Measurements from ENCODE around the gene SHB.

SHB gene

DNA sequence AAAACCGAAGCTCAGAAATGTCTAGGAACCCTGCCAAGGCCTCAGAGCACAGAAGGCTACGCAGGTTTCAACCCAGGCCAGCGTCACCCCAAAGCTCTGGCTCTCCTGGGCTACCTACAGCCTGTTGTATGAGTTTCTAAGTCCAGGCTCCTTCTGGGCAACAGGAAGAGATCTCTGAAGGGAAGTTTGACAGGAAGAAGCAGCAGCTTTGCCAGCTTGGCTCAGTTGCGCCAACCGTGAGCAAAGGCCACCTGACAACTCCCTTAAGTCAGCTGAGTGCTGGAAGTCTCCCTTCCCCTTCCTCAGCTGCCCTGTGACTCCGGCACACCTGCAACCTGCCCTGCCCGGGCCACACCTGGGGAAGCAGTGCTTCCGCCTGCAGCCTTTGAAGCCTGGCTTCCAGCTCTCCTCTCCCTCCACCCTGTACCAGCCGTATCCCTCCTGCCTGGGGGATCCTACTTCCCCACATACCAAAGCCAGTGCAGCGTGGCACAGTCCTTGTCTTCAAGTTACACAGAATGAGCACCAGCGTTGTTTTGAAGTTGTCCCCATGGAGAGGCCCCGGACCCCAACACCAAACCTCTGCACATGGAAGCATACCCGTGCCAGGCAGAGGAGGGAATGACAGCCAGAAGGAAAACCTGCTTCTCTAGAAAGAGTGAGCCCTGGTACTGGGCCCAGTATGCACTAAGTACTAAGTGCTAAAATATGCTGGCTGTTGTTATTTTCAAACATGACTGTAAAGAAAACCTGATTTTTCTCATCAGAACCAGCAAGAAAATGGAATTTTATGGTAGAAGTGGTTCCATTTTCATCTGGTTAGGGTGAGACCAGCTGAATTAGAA lies 36.5 kb downstream of the SHB start:
- TF ChIP-seq, protein P1, sequence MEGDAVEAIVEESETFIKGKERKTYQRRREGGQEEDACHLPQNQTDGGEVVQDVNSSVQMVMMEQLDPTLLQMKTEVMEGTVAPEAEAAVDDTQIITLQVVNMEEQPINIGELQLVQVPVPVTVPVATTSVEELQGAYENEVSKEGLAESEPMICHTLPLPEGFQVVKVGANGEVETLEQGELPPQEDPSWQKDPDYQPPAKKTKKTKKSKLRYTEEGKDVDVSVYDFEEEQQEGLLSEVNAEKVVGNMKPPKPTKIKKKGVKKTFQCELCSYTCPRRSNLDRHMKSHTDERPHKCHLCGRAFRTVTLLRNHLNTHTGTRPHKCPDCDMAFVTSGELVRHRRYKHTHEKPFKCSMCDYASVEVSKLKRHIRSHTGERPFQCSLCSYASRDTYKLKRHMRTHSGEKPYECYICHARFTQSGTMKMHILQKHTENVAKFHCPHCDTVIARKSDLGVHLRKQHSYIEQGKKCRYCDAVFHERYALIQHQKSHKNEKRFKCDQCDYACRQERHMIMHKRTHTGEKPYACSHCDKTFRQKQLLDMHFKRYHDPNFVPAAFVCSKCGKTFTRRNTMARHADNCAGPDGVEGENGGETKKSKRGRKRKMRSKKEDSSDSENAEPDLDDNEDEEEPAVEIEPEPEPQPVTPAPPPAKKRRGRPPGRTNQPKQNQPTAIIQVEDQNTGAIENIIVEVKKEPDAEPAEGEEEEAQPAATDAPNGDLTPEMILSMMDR (conservative IDR thresholded peaks at IDR 0.05), result peak; percentile 21; the same call in 1 of the 2 replicates
- peak overlapping the region; percentile 99 for H3K27ac ChIP-seq

DNA sequence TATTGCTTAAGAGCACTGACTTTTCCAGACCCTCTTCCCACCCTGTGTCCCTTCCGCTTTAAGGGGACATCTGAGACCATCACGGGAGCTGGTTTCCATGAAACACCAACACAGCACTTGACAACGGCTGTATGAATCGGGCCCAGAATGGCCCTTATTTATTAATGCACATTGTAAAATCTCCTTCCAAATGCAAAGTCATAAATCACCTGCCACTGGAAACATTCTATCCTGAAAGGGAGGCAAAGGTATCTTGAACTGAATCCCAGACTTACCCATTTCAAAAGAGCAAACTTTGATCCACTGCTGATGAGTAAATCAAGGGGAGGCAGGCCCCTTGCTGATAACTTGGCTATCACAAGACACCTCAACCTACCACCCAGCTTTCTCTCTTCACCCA lies 37.4 kb downstream of the SHB start:
- peak overlapping the region; percentile 99 for H3K27ac ChIP-seq
- TF ChIP-seq, protein P1 (conservative IDR thresholded peaks at IDR 0.05), result no peak

DNA sequence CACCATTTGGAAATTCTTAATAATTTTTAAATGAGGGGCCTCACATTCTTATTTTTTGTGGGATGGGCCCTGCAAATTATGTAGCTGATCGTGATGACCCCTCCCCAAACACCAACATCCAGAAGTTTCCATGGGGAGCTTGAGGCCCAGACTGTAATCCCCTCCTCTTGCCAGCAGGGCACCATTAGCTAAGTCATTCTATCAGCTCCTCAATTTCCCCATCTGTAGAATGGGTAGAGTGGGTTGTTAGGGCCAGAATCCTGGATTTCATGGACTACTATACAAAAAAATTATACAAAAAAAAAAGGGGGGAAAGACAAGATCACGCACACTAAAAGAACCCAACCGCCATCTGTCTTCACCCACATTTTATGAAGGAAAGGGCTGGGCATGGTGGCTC lies 38.4 kb downstream of the SHB start:
- peak overlapping the region; percentile 99 for H3K27ac ChIP-seq
- TF ChIP-seq, protein P1 (conservative IDR thresholded peaks at IDR 0.05), result no peak

DNA sequence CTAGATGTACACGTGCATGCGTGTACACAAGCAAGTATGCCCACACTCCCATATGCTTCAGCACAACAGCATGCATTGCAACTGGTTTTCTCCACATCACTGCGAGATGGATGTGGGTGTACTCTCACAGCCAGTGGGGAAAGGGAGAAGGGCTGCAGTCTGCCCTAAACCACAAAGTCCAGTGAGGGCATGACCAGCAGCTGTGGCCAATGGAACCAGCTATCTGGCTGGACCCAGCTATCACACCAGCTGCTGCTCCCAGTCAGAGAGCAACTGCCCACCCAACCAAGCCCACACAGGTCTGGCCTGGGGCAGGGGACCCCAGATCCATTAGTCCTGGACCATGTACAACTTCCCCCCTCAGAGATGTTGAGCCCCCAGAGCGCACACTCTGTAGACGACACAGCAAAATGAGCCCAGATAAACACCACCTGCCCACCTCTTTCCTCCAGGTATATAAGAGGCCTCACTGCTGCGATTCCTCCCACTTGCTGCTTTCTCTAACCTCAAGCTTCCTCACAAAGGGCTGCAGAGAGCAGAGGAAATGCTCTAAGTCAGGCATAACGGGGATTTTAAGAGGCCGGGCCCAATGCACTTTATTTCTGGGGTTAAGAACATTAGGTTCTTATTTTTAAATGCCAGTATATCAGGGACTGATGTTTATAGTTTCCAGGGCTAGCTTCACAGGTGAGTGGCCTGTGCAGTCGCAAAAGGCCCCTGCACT lies 39.0 kb downstream of the SHB start:
- peak overlapping the region; percentile 99 for H3K27ac ChIP-seq
- TF ChIP-seq, protein P1 (conservative IDR thresholded peaks at IDR 0.05), result no peak

DNA sequence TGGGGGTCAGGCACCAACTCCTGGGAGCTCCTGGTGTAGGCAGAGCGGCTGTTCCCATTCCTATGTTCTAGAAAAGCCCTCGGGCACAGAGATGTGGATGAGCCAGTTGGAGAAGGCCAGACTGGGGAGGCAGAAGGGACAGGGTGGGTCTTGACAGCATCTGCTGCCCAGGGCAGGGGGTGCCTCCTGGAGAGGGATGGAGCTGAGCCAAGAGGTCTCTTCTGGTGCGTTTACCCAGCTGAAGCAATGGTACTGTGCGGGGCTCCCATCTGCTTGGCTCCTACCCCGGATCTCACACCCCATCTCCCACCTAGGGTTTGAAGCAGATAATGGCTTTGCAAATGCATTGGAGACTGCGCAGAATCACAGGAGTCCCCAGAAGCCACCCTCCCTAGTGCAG lies 41.3 kb downstream of the SHB start:
- TF ChIP-seq, protein P1 (conservative IDR thresholded peaks at IDR 0.05), result no peak
- no peak overlapping the region; the same call in 1 of the 2 replicates for H3K27ac ChIP-seq

DNA sequence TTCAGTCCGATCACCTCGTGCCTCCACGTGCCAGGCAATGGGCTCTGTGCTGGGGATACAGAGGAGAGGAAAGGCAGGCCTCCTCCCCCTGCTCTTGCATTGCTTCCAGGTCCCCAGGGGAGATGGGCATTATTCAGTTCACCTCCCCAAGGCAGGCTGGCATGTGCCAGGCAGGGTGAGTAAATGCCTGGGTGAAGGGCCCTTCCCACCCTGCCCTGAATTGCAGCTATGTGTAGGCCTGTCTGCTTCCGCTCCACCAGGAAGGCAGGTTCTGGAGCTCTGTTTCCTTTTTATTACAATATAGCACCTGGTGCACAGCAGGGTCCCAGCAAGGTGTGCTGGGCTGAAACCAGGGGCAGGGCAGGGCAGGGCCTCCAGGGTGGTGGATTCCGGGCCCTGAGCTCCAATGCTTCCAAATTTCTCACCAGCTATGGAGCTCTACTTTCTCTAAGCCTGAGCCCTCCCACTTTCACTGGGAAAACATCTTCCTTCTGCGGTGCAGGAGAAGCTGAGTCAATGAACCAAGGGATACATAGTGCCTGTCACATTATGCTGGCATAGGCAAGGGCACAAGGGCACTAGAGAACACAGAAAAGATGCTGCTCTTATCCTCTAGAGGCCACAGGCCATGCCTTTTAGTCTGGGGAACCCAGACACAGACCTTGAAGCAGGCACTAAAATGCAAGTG lies 42.0 kb downstream of the SHB start:
- peak overlapping the region; percentile 95; the same call in 1 of the 2 replicates for H3K27ac ChIP-seq
- TF ChIP-seq, protein P1 (conservative IDR thresholded peaks at IDR 0.05), result no peak
